Psoas muscle (tissue), 8 donors: ENCODE results near the gene MAP3K9. TPM values are rescaled to one million over a fixed set of nuclear protein-coding genes. Genes with fewer than 3 reads are reported as not detected.

ENCODE experiments used
- ATAC-seq, 4 donors: fragments of 200-7000 bp; cut with Tn5 transposase; one replicate each; pipeline ENCODE4 v1.9.1; 2020; ENCODE audit warnings: moderate library complexity in 3 of 4, mild to moderate bottlenecking in 2 of 4
- DNase-seq, 2 donors: peaks; one replicate each; pipeline ENCODE4 v3.0.0-alpha.2; 2020
- H3K27ac ChIP-seq: fragments of 200-600 bp; one replicate; pipeline ENCODE4 v1.8.0; 2022
- H3K27me3 ChIP-seq, 3 donors: fragments of 200-600 bp in 1 of 3; one replicate each; pipeline versions ENCODE4 v1.6.1 to v1.8.0; 2013 to 2022; ENCODE audit warnings: low read length in 2 of 3, mild to moderate bottlenecking in 2 of 3, moderate library complexity in 1 of 3; ENCODE audit not compliant: insufficient read depth in 3 of 3
- H3K36me3 ChIP-seq, 2 donors: fragments of 200-600 bp in 1 of 2; one replicate each; pipeline versions ENCODE4 v1.6.1 to v1.8.0; 2013 to 2022; ENCODE audit warnings: low read depth in 1 of 2, mild to moderate bottlenecking in 1 of 2, moderate library complexity in 1 of 2; ENCODE audit not compliant: insufficient read depth in 1 of 2
- H3K4me1 ChIP-seq: fragments of 200-600 bp; one replicate; pipeline ENCODE4 v1.8.0; 2022
- H3K4me3 ChIP-seq: fragments of 200-600 bp; one replicate; pipeline ENCODE4 v1.8.0; 2022; ENCODE audit warnings: mild to moderate bottlenecking
- H3K9me3 ChIP-seq: fragments of 200-600 bp; one replicate; pipeline ENCODE4 v1.8.0; 2022
- CTCF ChIP-seq: fragments of 200-600 bp; IDR thresholded peaks from one replicate; pipeline ENCODE4 v1.8.0; 2022; ENCODE audit warnings: antibody characterized with exemption
- WGBS, 3 donors: extraction: QIAGEN DNeasy Blood & Tissue Kit; methylation state at CpG; one replicate each; pipeline versions ENCODE4 v1.1.6 to v1.1.7; 2013; 5-methylcytosine and 5-hydroxymethylcytosine counted together
- intact Hi-C, 2 donors: fragments of 100-400 bp; cut with DNase I; formaldehyde crosslinking; loops; one replicate each; pipeline versions ENCODE4 v1.11.0 to v1.14.2; 2022
- polyA plus RNA-seq, 3 donors: library from polyadenylated mRNA; stranded (reverse); fragments of 200-250 nt; gene quantifications; one replicate each; pipeline ENCODE4 v1.2.3, GENCODE V29; 2013
- total RNA-seq, 4 donors: library from RNA; stranded (reverse); fragmentation: NEBNext Ultra II Directional in 2 of 4; extraction: Animal tissue kit (Norgen Biotek cat#: 25700) in 2 of 4; gene quantifications; one replicate each; pipeline versions ENCODE4 v1.2.1 to v1.2.4, GENCODE V29; 2021 to 2023
- donor health status: healthy with polysubstance abuse.
- donor health status: DM: no; HTN: no; CAD: no; lungs with moderate emphysema.
- donor health status: Bipolar disorder and iron deficiency.
- donor health status: healthy.
- donor health status: DM: yes; HTN: yes; CAD: no.
- donor health status: DM: no; HTN: no; CAD: no.
- donor health status: DM: no; HTN: no; CAD: no.
- donor health status: DM: yes; HTN: yes; CAD: no.

The MAP3K9 gene
- total and polyA plus RNA-seq, 7 donors = 0.44 to 4.3 (median 2.1) TPM

- H3K36me3 ChIP-seq = no peaks in the 10 kb centered on the region
- WGBS, 3 donors = 61 to 65% (median 61%) methylated on average over 4 of the region's 4 CpGs
- no peaks in the 10 kb centered on the region for H3K4me1 ChIP-seq
- no peak for DNase-seq
- no peak overlapping the region for H3K27ac ChIP-seq
- no peak for ATAC-seq
- intact Hi-C loops = no loop called here
- no peaks in the 10 kb centered on the region for H3K9me3 ChIP-seq
- no peak overlapping the region for H3K4me3 ChIP-seq
- peaks cover 0 to 7% (median 0%) of the 10 kb centered on the region in 3 donors for H3K27me3 ChIP-seq
- no peak for TF ChIP-seq CTCF
Measured at GRCh38 chr14:70700955-70701585, 108.2 kb downstream of the MAP3K9 start.

GRCh38 chr14:70699646-70700045 lies 109.7 kb downstream of the MAP3K9 start:
- no peaks in the 10 kb centered on the region for H3K36me3 ChIP-seq
- intact Hi-C loops = no loop called here
- H3K4me3 ChIP-seq = no peak overlapping the region
- WGBS, 3 donors = 72 to 86% (median 73%) methylated on average over 5 of the region's 5 CpGs
- H3K4me1 ChIP-seq = no peaks in the 10 kb centered on the region
- H3K27ac ChIP-seq = no peak overlapping the region
- H3K9me3 ChIP-seq = no peaks in the 10 kb centered on the region
- peaks cover 0 to 7% (median 0%) of the 10 kb centered on the region in 3 donors for H3K27me3 ChIP-seq
- ATAC-seq = no peak
- no peak for TF ChIP-seq CTCF
- no peak for DNase-seq

GRCh38 chr14:70698288-70698687 lies 111.0 kb downstream of the MAP3K9 start:
- Histone ChIP-seq H3K27me3 (no peaks in the 10 kb centered on the region), H3K27ac (no peak overlapping the region), H3K9me3 (no peaks in the 10 kb centered on the region), H3K36me3 (no peaks in the 10 kb centered on the region), H3K4me1 (no peaks in the 10 kb centered on the region), H3K4me3 (no peak overlapping the region)
- TF ChIP-seq CTCF = no peak
- ATAC-seq (no peak), DNase-seq (no peak)
- 85 to 88% (median 85%) methylated on average over 3 of the region's 3 CpGs for WGBS, 3 donors
- intact Hi-C loops = no loop called here

GRCh38 chr14:70697701-70698100 lies 111.6 kb downstream of the MAP3K9 start:
- Histone ChIP-seq H3K4me1 (no peaks in the 10 kb centered on the region), H3K27ac (no peak overlapping the region), H3K9me3 (no peaks in the 10 kb centered on the region), H3K4me3 (no peak overlapping the region), H3K36me3 (no peaks in the 10 kb centered on the region), H3K27me3 (no peaks in the 10 kb centered on the region)
- TF ChIP-seq CTCF = no peak
- WGBS, 3 donors = 70 to 77% (median 71%) methylated on average over 2 of the region's 2 CpGs
- ATAC-seq (no peak), DNase-seq (no peak)
- intact Hi-C loops = no loop called here

- intact Hi-C loops = no loop called here
- ATAC-seq (no peak), DNase-seq (no peak)
- Histone ChIP-seq H3K4me3 (no peak overlapping the region), H3K27me3 (no peaks in the 10 kb centered on the region), H3K4me1 (no peaks in the 10 kb centered on the region), H3K36me3 (no peaks in the 10 kb centered on the region), H3K27ac (no peak overlapping the region), H3K9me3 (no peaks in the 10 kb centered on the region)
- TF ChIP-seq CTCF = no peak
- WGBS, 3 donors = 61 to 76% (median 74%) methylated on average over 2 of the region's 2 CpGs
Measured at GRCh38 chr14:70696026-70696425, 113.3 kb downstream of the MAP3K9 start.
